ENCODE data around the gene KIF17. TPM values are rescaled to one million over a fixed set of nuclear protein-coding genes. Genes with fewer than 3 reads are reported as not detected.

KIF17 gene
- total RNA-seq, 1 donor from 2014 or later, result 8.4 TPM

- H3K9me3 ChIP-seq, result no peaks in the 10 kb centered on the region
- peaks cover 24% of the 10 kb centered on the region for H3K27me3 ChIP-seq (ENCODE audit: low read depth)
- H3K36me3 ChIP-seq, result no peaks in the 10 kb centered on the region
- no peaks in the 10 kb centered on the region for H3K4me1 ChIP-seq
- DNase-seq, result no peak
- no peak overlapping the region for H3K27ac ChIP-seq
- TF ChIP-seq CTCF (IDR thresholded peaks at IDR 0.05), result no peak
- ATAC-seq, result no peak
- H3K4me3 ChIP-seq, result no peak overlapping the region
- intact Hi-C loops (cut with DNase I), result no loop called here
These were observed 6.3 kb downstream of the KIF17 start for GRCh38 chr1:20711285-20712214.

GRCh38 chr1:20710469-20711284, 7.1 kb downstream of the KIF17 start:
- Histone ChIP-seq H3K27ac (no peak overlapping the region), H3K9me3 (no peaks in the 10 kb centered on the region), H3K36me3 (no peaks in the 10 kb centered on the region), H3K4me3 (no peak overlapping the region), H3K4me1 (no peaks in the 10 kb centered on the region), H3K27me3 (ENCODE audit: low read depth) (peaks cover 16% of the 10 kb centered on the region)
- DNase-seq, result no peak
- ATAC-seq, result no peak
- no peak for TF ChIP-seq CTCF (IDR thresholded peaks at IDR 0.05)
- intact Hi-C loops (cut with DNase I), result no loop called here

GRCh38 chr1:20709868-20710267, 7.9 kb downstream of the KIF17 start:
- no peak for ATAC-seq
- no peak for TF ChIP-seq CTCF (IDR thresholded peaks at IDR 0.05)
- intact Hi-C loops (cut with DNase I), result no loop called here

GRCh38 chr1:20708891-20709290, 8.9 kb downstream of the KIF17 start:
- no peak overlapping the region for H3K4me3 ChIP-seq
- no peak for DNase-seq
- no peaks in the 10 kb centered on the region for H3K4me1 ChIP-seq
- H3K9me3 ChIP-seq, result no peaks in the 10 kb centered on the region
- TF ChIP-seq CTCF (IDR thresholded peaks at IDR 0.05), result no peak
- no peak for ATAC-seq
- no peak overlapping the region for H3K27ac ChIP-seq
- intact Hi-C loops (cut with DNase I), result no loop called here
- H3K27me3 ChIP-seq (ENCODE audit: low read depth), result peaks cover 7% of the 10 kb centered on the region
- H3K36me3 ChIP-seq, result no peaks in the 10 kb centered on the region

More at GRCh38 chr1:20709868-20710267, 7.9 kb downstream of the KIF17 start:
- DNase-seq, result no peak
- Histone ChIP-seq H3K27ac (no peak overlapping the region), H3K36me3 (no peaks in the 10 kb centered on the region), H3K4me1 (no peaks in the 10 kb centered on the region), H3K4me3 (no peak overlapping the region), H3K27me3 (ENCODE audit: low read depth) (peaks cover 11% of the 10 kb centered on the region), H3K9me3 (no peaks in the 10 kb centered on the region)

- no peak for ATAC-seq
- no peaks in the 10 kb centered on the region for H3K9me3 ChIP-seq
- H3K36me3 ChIP-seq, result no peaks in the 10 kb centered on the region
- no peaks in the 10 kb centered on the region for H3K4me1 ChIP-seq
- H3K27ac ChIP-seq, result no peak overlapping the region
- no peak overlapping the region for H3K4me3 ChIP-seq
- H3K27me3 ChIP-seq (ENCODE audit: low read depth), result peaks cover 4% of the 10 kb centered on the region
- DNase-seq, result no peak
- intact Hi-C loops (cut with DNase I), result no loop called here
- TF ChIP-seq CTCF (IDR thresholded peaks at IDR 0.05), result no peak
These were observed 9.8 kb downstream of the KIF17 start for GRCh38 chr1:20708057-20708456.
